HepG2 (cell line): Measurements from ENCODE around the gene WWC1.

Experiments
- CBX5 ChIP-seq: sonication (generic); formaldehyde crosslinking; IDR thresholded peaks from 2 replicates; pipeline ENCODE4 v1.4.0; 2020; ENCODE audit warnings: missing genetic modification reagents, borderline replicate concordance
- E2F1 ChIP-seq: sonication (generic); formaldehyde crosslinking; IDR thresholded peaks from 2 replicates; pipeline ENCODE4 v1.5.0; 2020; ENCODE audit warnings: missing genetic modification reagents
- HCFC1 ChIP-seq: fragments of 150-350 bp; IDR thresholded peaks from 2 replicates; pipeline ENCODE4 v1.6.1; 2014; ENCODE audit warnings: low read depth, low read length
- ISL2 ChIP-seq: sonication (generic); formaldehyde crosslinking; IDR thresholded peaks from 2 replicates; pipeline ENCODE4 v1.5.0; 2020; ENCODE audit warnings: missing genetic modification reagents
- MAFK ChIP-seq, 2 experiments: IDR thresholded peaks in 1 of 2; conservative IDR thresholded peaks in 1 of 2; 2 replicates each; pipeline ENCODE4 v1.6.1; 2011; ENCODE audit warnings: improper control_type of control experiment in 2 of 2, low read length in 2 of 2
- MLX ChIP-seq: IDR thresholded peaks from 2 replicates; pipeline ENCODE4 v1.6.1; 2016
- RXRA ChIP-seq: sonication (generic); formaldehyde crosslinking; IDR thresholded peaks from 2 replicates; pipeline ENCODE4 v1.5.1; 2020; ENCODE audit warnings: missing genetic modification reagents
- SP4 ChIP-seq: sonication (generic); formaldehyde crosslinking; IDR thresholded peaks from 2 replicates; pipeline ENCODE4 v1.8.1; 2023; ENCODE audit warnings: mild to moderate bottlenecking, missing genetic modification reagents
- ZFP36 ChIP-seq: fragments of 150-350 bp; IDR thresholded peaks from 2 replicates; pipeline ENCODE4 v1.6.1; 2018; ENCODE audit warnings: borderline replicate concordance, low read length, low read depth; ENCODE audit not compliant: partially characterized antibody
- ZNF782 ChIP-seq: sonication (generic); formaldehyde crosslinking; IDR thresholded peaks from 2 replicates; pipeline ENCODE4 v1.4.0; 2020; ENCODE audit warnings: missing genetic modification reagents, mild to moderate bottlenecking, borderline replicate concordance
- TF ChIP-seq, protein P1 (sequence below): sonication (generic); formaldehyde crosslinking; IDR thresholded peaks from 2 replicates; pipeline ENCODE4 v1.5.0; 2020; ENCODE audit warnings: mild to moderate bottlenecking, missing genetic modification reagents, moderate library complexity
- TF ChIP-seq, protein P2 (sequence below): sonication (generic); formaldehyde crosslinking; IDR thresholded peaks from 2 replicates; pipeline ENCODE4 v1.9.0; 2021; ENCODE audit warnings: mild to moderate bottlenecking, missing genetic modification reagents

DNA sequence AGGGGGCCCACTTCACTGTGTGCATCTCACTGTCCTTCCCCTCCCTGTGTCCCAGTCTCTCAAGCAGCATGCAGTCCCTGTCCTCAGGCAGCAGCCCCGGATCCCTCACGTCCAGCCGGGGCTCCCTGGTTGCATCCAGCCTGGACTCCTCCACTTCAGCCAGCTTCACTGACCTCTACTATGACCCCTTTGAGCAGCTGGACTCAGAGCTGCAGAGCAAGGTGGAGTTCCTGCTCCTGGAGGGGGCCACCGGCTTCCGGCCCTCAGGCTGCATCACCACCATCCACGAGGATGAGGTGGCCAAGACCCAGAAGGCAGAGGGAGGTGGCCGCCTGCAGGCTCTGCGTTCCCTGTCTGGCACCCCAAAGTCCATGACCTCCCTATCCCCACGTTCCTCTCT lies 132.0 kb downstream of the WWC1 start:
- TF ChIP-seq HCFC1 (no peak), ISL2 (CRISPR knock-in tag) (no peak), ZNF782 (no peak), SP4 (CRISPR knock-in tag) (no peak), MLX (no peak), MAFK (conservative IDR thresholded peaks at IDR 0.05 in 1 of 2, IDR thresholded peaks at IDR 0.05 in 1 of 2; ENCODE audit: low read length in 2 of 2) (no peak), CBX5 (CRISPR knock-in tag) (no peak), E2F1 (CRISPR knock-in tag) (no peak), RXRA (no peak), ZFP36 (no peak)
- TF ChIP-seq, protein P1, sequence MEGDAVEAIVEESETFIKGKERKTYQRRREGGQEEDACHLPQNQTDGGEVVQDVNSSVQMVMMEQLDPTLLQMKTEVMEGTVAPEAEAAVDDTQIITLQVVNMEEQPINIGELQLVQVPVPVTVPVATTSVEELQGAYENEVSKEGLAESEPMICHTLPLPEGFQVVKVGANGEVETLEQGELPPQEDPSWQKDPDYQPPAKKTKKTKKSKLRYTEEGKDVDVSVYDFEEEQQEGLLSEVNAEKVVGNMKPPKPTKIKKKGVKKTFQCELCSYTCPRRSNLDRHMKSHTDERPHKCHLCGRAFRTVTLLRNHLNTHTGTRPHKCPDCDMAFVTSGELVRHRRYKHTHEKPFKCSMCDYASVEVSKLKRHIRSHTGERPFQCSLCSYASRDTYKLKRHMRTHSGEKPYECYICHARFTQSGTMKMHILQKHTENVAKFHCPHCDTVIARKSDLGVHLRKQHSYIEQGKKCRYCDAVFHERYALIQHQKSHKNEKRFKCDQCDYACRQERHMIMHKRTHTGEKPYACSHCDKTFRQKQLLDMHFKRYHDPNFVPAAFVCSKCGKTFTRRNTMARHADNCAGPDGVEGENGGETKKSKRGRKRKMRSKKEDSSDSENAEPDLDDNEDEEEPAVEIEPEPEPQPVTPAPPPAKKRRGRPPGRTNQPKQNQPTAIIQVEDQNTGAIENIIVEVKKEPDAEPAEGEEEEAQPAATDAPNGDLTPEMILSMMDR: no peak
- TF ChIP-seq, protein P2, sequence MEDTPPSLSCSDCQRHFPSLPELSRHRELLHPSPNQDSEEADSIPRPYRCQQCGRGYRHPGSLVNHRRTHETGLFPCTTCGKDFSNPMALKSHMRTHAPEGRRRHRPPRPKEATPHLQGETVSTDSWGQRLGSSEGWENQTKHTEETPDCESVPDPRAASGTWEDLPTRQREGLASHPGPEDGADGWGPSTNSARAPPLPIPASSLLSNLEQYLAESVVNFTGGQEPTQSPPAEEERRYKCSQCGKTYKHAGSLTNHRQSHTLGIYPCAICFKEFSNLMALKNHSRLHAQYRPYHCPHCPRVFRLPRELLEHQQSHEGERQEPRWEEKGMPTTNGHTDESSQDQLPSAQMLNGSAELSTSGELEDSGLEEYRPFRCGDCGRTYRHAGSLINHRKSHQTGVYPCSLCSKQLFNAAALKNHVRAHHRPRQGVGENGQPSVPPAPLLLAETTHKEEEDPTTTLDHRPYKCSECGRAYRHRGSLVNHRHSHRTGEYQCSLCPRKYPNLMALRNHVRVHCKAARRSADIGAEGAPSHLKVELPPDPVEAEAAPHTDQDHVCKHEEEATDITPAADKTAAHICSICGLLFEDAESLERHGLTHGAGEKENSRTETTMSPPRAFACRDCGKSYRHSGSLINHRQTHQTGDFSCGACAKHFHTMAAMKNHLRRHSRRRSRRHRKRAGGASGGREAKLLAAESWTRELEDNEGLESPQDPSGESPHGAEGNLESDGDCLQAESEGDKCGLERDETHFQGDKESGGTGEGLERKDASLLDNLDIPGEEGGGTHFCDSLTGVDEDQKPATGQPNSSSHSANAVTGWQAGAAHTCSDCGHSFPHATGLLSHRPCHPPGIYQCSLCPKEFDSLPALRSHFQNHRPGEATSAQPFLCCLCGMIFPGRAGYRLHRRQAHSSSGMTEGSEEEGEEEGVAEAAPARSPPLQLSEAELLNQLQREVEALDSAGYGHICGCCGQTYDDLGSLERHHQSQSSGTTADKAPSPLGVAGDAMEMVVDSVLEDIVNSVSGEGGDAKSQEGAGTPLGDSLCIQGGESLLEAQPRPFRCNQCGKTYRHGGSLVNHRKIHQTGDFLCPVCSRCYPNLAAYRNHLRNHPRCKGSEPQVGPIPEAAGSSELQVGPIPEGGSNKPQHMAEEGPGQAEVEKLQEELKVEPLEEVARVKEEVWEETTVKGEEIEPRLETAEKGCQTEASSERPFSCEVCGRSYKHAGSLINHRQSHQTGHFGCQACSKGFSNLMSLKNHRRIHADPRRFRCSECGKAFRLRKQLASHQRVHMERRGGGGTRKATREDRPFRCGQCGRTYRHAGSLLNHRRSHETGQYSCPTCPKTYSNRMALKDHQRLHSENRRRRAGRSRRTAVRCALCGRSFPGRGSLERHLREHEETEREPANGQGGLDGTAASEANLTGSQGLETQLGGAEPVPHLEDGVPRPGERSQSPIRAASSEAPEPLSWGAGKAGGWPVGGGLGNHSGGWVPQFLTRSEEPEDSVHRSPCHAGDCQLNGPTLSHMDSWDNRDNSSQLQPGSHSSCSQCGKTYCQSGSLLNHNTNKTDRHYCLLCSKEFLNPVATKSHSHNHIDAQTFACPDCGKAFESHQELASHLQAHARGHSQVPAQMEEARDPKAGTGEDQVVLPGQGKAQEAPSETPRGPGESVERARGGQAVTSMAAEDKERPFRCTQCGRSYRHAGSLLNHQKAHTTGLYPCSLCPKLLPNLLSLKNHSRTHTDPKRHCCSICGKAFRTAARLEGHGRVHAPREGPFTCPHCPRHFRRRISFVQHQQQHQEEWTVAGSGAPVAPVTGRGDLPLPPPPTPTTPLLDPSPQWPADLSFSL (CRISPR knock-in tag): no peak
